ENCODE results near the gene INTS1.

INTS1 gene

DNA sequence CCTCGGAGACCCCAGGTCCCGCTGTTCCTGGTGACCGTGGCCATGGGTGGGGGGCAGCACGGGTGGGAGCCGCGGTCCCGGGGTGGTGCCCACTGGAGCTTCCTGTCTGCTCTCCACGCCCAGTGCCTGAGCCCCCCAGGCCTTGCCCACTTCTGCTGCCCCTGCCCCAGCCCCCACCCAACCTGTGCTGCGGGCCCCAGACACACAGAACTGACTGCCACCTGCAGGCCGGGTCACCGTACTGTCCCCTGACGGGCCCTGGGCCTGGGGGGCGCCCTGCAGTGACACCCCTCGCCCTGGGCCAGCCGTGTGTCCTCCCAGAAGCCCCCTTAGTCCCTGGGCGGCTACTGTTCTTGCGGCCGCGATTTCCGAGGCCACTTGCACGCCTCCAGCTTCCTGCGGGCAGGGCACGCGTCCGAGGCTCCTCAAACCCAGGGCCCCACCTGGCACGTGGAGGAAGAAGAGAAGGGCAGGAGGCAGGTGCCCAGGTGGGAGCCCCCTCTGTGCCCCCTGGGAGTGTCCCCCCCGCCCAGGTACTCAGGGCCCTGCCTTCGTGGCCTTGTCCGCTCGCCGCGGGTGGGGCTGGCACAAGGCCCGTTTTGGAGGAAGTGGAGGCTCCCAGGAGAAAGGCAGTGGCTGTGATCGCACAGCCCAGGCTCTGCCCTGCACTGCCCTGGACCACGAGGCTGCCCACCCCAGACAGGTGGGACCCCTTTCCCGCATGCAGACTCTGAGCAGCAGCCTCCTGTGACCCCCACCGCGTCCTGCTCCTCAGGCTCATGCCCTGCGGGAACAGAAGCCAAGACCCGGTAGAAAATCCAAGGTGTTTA lies 41.4 kb upstream of the INTS1 start:
- H3K4me3 ChIP-seq (ENCODE audit: low read depth, low read length): no peak overlapping the region
- TF ChIP-seq, protein P1, sequence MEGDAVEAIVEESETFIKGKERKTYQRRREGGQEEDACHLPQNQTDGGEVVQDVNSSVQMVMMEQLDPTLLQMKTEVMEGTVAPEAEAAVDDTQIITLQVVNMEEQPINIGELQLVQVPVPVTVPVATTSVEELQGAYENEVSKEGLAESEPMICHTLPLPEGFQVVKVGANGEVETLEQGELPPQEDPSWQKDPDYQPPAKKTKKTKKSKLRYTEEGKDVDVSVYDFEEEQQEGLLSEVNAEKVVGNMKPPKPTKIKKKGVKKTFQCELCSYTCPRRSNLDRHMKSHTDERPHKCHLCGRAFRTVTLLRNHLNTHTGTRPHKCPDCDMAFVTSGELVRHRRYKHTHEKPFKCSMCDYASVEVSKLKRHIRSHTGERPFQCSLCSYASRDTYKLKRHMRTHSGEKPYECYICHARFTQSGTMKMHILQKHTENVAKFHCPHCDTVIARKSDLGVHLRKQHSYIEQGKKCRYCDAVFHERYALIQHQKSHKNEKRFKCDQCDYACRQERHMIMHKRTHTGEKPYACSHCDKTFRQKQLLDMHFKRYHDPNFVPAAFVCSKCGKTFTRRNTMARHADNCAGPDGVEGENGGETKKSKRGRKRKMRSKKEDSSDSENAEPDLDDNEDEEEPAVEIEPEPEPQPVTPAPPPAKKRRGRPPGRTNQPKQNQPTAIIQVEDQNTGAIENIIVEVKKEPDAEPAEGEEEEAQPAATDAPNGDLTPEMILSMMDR (IDR thresholded peaks at IDR 0.05; ENCODE audit: insufficient read depth, low read depth, low read length, missing control alignments): no peak
- DNase-seq (ENCODE audit: low read depth): no peak

DNA sequence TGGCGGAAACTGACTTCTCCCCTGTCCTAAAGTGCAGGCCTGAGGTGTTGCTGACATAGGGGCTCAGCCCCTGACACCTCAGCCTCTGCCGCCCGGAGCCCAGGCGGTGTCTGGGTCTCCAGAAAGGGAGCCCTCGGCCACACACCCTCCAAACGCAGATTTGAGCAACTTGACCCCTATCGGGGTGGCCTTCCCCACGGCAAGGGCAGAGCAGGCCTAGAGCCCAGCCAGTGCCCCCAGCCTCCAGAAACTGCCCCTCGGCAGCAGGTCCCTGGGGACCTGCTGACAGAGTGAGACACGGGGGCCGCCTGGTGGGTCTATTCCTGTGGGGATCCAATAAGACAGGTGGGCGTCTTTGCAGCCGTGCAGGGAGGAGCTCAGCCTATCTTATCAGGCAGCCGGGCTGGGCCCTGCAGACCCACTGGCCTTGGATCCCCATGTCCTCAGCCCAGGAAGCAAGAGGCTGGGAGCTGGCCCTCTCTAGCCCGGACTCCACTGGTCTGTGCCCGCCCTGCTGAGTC lies 40.8 kb upstream of the INTS1 start:
- no peak for DNase-seq (ENCODE audit: low read depth)
- TF ChIP-seq, protein P1 (IDR thresholded peaks at IDR 0.05; ENCODE audit: insufficient read depth, low read depth, low read length, missing control alignments): no peak
- H3K4me3 ChIP-seq (ENCODE audit: low read depth, low read length): no peak overlapping the region

GRCh38 chr7:1544178-1544895 lies 40.1 kb upstream of the INTS1 start:
- H3K4me3 ChIP-seq (ENCODE audit: low read depth, low read length): no peak overlapping the region
- TF ChIP-seq, protein P1 (IDR thresholded peaks at IDR 0.05; ENCODE audit: insufficient read depth, low read depth, low read length, missing control alignments): no peak
- DNase-seq (ENCODE audit: low read depth): no peak

DNA sequence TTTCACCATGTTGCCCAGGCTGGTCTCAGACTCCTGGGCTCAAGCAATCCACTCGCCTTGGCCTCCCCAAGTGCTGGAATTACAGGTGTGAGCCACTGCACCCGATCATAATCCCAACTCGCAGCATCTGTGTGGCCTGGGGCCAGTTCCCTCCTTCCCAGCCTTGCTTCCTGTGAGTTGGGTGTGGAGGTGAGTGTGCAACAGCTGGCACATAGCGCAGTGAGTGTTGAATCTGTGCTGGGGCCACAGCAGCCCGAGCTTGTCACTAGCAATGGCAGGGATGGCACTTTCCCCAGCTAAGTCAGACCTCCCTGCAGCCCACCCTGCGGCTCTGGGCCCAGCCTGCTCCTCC lies 39.6 kb upstream of the INTS1 start:
- TF ChIP-seq, protein P1 (IDR thresholded peaks at IDR 0.05; ENCODE audit: insufficient read depth, low read depth, low read length, missing control alignments): no peak
- DNase-seq (ENCODE audit: low read depth): no peak
- H3K4me3 ChIP-seq (ENCODE audit: low read depth, low read length): no peak overlapping the region

DNA sequence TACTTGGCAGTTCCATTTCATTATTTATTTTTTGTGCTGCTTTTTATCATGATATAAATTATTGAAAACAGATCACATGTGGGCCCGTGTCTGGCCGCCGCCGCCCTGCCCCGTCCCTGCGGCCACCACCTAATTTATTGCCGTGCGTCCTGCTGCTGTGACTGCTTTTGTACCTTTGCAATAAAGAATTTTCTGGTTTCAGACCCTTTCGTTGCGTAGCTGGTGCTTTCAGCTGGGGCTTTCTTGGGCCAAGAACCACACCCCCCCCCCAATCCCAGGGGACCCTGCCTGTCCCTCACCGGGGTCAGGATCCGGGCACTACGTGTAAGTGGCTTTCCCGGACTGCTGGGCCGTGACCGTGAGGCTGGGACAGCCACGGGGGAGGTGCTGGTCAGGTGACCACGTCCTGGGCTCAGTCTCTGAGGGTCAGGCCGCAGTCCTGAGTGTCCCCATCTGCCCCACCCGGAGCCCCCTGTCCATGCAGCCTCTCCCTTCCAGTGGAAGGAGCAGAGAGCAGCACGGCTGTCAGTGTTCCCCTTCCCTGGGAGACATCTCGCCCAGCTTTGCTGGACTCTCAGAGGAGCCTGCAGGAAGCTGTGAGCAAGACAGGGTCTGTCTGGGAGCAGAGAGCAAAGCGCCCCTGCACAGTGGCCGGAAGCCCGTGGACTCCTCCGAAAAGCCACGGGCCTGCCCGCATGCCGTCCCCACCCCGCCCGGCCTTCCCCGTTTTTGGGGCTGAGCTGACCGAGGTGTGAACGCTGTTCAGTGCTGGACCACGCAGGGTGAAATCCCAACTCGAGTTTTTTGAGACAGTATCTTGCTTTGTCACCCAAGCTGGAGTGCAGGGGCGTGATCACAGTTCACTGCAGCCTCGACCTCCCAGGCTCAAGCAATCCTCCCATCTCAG lies 38.9 kb upstream of the INTS1 start:
- no peak for DNase-seq (ENCODE audit: low read depth)

GRCh38 chr7:1542329-1542728 lies 38.1 kb upstream of the INTS1 start:
- no peak for DNase-seq (ENCODE audit: low read depth)
- TF ChIP-seq, protein P1 (IDR thresholded peaks at IDR 0.05; ENCODE audit: insufficient read depth, low read depth, low read length, missing control alignments): no peak
- no peak overlapping the region for H3K4me3 ChIP-seq (ENCODE audit: low read depth, low read length)

More for the DNA sequence above, 38.9 kb upstream of the INTS1 start:
- TF ChIP-seq, protein P1 (IDR thresholded peaks at IDR 0.05; ENCODE audit: insufficient read depth, low read depth, low read length, missing control alignments): no peak
- H3K4me3 ChIP-seq (ENCODE audit: low read depth, low read length): no peak overlapping the region

All from GM12865 (cell line).